SH-SY5Y (cell line): ENCODE measurements around the gene ARHGAP8.

ENCODE experiments used
- GATA2 ChIP-seq: IDR thresholded peaks from 2 replicates; pipeline ENCODE4 v1.6.1; 2011; ENCODE audit warnings: mild to moderate bottlenecking, low read depth, low read length
- GATA3 ChIP-seq: IDR thresholded peaks from 2 replicates; pipeline ENCODE4 v1.6.1; 2011; ENCODE audit warnings: low read depth, mild to moderate bottlenecking, low read length, moderate library complexity

DNA sequence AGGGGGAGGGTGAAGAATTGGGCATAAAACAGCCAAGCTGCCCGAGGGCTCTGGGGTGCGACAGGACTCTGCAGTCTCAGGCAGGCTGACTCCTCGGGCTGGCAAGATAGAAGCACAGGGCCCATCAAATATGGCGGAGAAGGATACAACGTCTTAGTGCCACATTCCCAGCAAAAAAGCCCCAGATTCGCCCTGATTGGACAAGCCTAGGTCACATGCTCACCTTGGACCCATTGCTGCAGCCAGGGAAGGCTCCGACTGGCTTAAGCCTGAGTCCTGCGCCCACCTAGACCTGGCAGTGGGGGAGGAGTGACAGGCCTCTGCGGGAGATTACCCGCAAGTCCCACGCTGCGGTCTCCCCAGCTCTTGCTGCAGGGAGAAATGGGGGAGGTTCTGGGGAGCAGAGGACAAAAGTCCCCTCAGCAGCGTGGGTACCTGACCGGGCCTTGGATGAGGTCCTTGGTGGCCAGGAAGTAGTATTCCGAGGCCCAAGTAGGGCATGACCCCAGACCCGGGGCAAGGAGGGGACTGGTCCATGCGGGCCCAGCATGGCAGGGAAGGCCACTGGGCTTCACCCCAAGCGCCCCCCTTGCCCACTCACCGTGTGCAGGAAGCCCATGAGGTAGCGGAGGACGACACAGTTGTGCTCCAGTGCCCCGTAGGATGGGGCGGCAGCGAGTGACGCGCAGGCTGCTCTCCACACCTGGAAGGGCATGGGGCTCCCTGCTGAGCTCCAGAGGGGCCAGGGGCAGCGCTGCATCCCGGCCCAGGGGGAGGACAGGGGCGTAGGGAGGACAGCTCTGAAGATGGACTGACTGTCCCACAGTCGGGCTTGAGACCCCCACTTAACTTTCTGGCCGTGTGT is 113.0 kb downstream of the ARHGAP8 start:
- no peak for TF ChIP-seq GATA2
- no peak for TF ChIP-seq GATA3
